Subcutaneous adipose tissue (tissue), 4 donors: ENCODE measurements around the gene ITPK1. TPM values are rescaled to one million over a fixed set of nuclear protein-coding genes. Genes with fewer than 3 reads are reported as not detected.

ENCODE experiments used
- CTCF ChIP-seq: fragments of 450-650 bp; IDR thresholded peaks from one replicate; pipeline ENCODE4 v1.5.1; 2016; ENCODE audit warnings: low read depth, mild to moderate bottlenecking, control low read depth, antibody characterized with exemption, moderate library complexity
- total RNA-seq, 4 donors: library from RNA; depleted of rRNA; stranded (reverse); fragments of >200 nt; gene quantifications; one replicate each; pipeline ENCODE4 v1.1.0, GENCODE V29; 2016

ITPK1 gene
- total RNA-seq, 4 donors from 2014 or later = 53.4 to 109 (median 60.3) TPM

GRCh38 chr14:93029911-93030508 lies 85.7 kb downstream of the ITPK1 start:
- TF ChIP-seq CTCF = no peak

- TF ChIP-seq CTCF = no peak
These were observed 86.3 kb downstream of the ITPK1 start for GRCh38 chr14:93029417-93029816.

- TF ChIP-seq CTCF = no peak
These were observed 87.0 kb downstream of the ITPK1 start for GRCh38 chr14:93028724-93029076.

- TF ChIP-seq CTCF = no peak
These were observed 87.7 kb downstream of the ITPK1 start for GRCh38 chr14:93027810-93028723.

- TF ChIP-seq CTCF = no peak
These were observed 89.4 kb downstream of the ITPK1 start for GRCh38 chr14:93026339-93026738.

GRCh38 chr14:93025055-93025454 lies 90.7 kb downstream of the ITPK1 start:
- TF ChIP-seq CTCF = no peak

- TF ChIP-seq CTCF = no peak
These were observed 91.2 kb downstream of the ITPK1 start for GRCh38 chr14:93024493-93024892.
